SH-SY5Y (cell line): Measurements from ENCODE around the gene EIF2B1.

Experiments
- GATA2 ChIP-seq: IDR thresholded peaks from 2 replicates; pipeline ENCODE4 v1.6.1; 2011; ENCODE audit warnings: mild to moderate bottlenecking, low read depth, low read length
- GATA3 ChIP-seq: IDR thresholded peaks from 2 replicates; pipeline ENCODE4 v1.6.1; 2011; ENCODE audit warnings: low read depth, mild to moderate bottlenecking, low read length, moderate library complexity

DNA sequence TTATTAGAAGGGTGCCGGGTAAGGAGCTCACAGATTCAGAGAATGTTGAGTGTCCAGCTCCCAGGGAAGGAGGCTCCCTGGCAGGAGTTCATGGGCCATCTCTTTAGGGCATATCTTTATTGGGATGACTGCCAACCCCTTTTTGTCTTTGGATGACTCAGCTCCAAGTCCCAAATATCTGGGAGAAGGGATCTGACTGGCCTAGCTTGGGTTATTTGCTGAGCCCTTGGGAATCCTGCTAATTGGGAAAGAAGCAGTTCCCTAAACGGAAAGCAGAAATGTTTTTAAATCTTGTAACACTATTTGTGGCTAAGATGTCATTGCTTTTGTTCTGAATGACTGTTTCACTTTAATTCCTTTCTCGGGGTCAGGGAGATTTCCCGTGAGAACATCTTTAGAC is 19.0 kb downstream of the EIF2B1 start:
- no peak for TF ChIP-seq GATA3
- TF ChIP-seq GATA2: no peak
